Esophagus muscularis mucosa (tissue), 4 donors: ENCODE results near the gene SUPT3H. TPM values are rescaled to one million over a fixed set of nuclear protein-coding genes. Genes with fewer than 3 reads are reported as not detected.

Experiments used
- DNase-seq: peaks from one replicate; pipeline ENCODE4 v3.0.0-alpha.2; 2017; ENCODE audit errors: extremely low spot score
- H3K27ac ChIP-seq, 4 donors: fragments of 200-600 bp; sonication (generic); replicated peaks in 1 of 4; 1 replicate in 3 of 4; 2 replicates in 1 of 4; pipeline ENCODE4 v1.5.1; 2016 to 2019; ENCODE audit warnings: mild to moderate bottlenecking in 1 of 4
- H3K27me3 ChIP-seq, 4 donors: fragments of 200-600 bp; sonication (generic); one replicate each; pipeline versions ENCODE4 v1.5.1 to v1.6.0; 2016 to 2019
- H3K36me3 ChIP-seq, 4 donors: fragments of 200-600 bp; sonication (generic); one replicate each; pipeline ENCODE4 v1.5.1; 2016 to 2019
- H3K4me1 ChIP-seq, 4 donors: fragments of 200-600 bp; sonication (generic); one replicate each; pipeline ENCODE4 v1.5.1; 2016 to 2019
- H3K4me3 ChIP-seq, 4 donors: fragments of 200-600 bp; sonication (generic); 1 replicate in 2 of 4; 2 replicates in 2 of 4; pipeline ENCODE4 v1.5.1; 2016 to 2019; ENCODE audit warnings: mild to moderate bottlenecking in 4 of 4, moderate library complexity in 1 of 4
- H3K9me3 ChIP-seq, 4 donors: fragments of 200-600 bp; sonication (generic); 1 replicate in 3 of 4; 2 replicates in 1 of 4; pipeline ENCODE4 v1.5.1; 2016 to 2019
- CTCF ChIP-seq, 3 experiments: fragments of 200-600 bp in 2 of 3; fragments of 450-650 bp in 1 of 3; sonication (generic) in 2 of 3; IDR thresholded peaks; one replicate each; pipeline ENCODE4 v1.5.1; 2017 to 2019; ENCODE audit warnings: antibody characterized with exemption in 3 of 3, mild to moderate bottlenecking in 2 of 3, moderate library complexity in 1 of 3
- EP300 ChIP-seq: sonication (generic); formaldehyde crosslinking; IDR thresholded peaks from one replicate; pipeline ENCODE4 v1.6.1; 2017; ENCODE audit warnings: antibody characterized with exemption
- POLR2A ChIP-seq: fragments of 450-650 bp; IDR thresholded peaks from one replicate; pipeline ENCODE4 v1.6.1; 2017; ENCODE audit warnings: antibody characterized with exemption, moderate library complexity, mild to moderate bottlenecking, low read depth
- POLR2AphosphoS5 ChIP-seq, 2 donors: sonication (generic); formaldehyde crosslinking; IDR thresholded peaks; one replicate each; pipeline ENCODE4 v1.6.1; 2017; ENCODE audit warnings: antibody characterized with exemption in 2 of 2
- WGBS: methylation state at CpG from one replicate; pipeline ENCODE4 v1.1.5; 2018; 5-methylcytosine and 5-hydroxymethylcytosine counted together
- intact Hi-C: fragments of 100-400 bp; cut with DNase I; formaldehyde crosslinking; loops from one replicate; pipeline ENCODE4 v1.15.1; 2023
- total RNA-seq, 4 donors: library from RNA; depleted of rRNA; stranded (reverse); fragments of >200 nt; gene quantifications; one replicate each; pipeline versions ENCODE4 v1.1.0 to v1.2.1, GENCODE V29; 2016

SUPT3H gene
- total RNA-seq, 4 donors from 2014 or later = 5.1 to 13.3 (median 9.9) TPM

GRCh38 chr6:45222380-45222779 lies 155.4 kb downstream of the SUPT3H start:
- no peaks in the 10 kb centered on the region for H3K4me1 ChIP-seq
- intact Hi-C loops = no loop called here
- DNase-seq = no peak
- no peak for TF ChIP-seq POLR2A
- TF ChIP-seq POLR2AphosphoS5 (IDR thresholded peaks at IDR 0.05) = no peak
- no peak for TF ChIP-seq EP300
- TF ChIP-seq CTCF (IDR thresholded peaks at IDR 0.05) = no peak
- no peak overlapping the region for H3K27ac ChIP-seq
- H3K27me3 ChIP-seq = no peaks in the 10 kb centered on the region
- no peaks in the 10 kb centered on the region for H3K36me3 ChIP-seq
- 86% methylated on average over 1 of the region's 1 CpG for WGBS
- no peak overlapping the region for H3K4me3 ChIP-seq
- H3K9me3 ChIP-seq = no peaks in the 10 kb centered on the region

- DNase-seq = no peak
- H3K36me3 ChIP-seq = no peaks in the 10 kb centered on the region
- 100% methylated on average over 1 of the region's 1 CpG for WGBS
- no peaks in the 10 kb centered on the region for H3K27me3 ChIP-seq
- H3K4me3 ChIP-seq = no peak overlapping the region
- H3K9me3 ChIP-seq = peaks cover 2 to 16% (median 11%) of the 10 kb centered on the region in 4 donors
- no peaks in the 10 kb centered on the region for H3K4me1 ChIP-seq
- intact Hi-C loops = no loop called here
- H3K27ac ChIP-seq = no peak overlapping the region
- no peak for TF ChIP-seq EP300
- TF ChIP-seq POLR2A = no peak
- no peak for TF ChIP-seq CTCF (IDR thresholded peaks at IDR 0.05)
- TF ChIP-seq POLR2AphosphoS5 (IDR thresholded peaks at IDR 0.05) = no peak
Observed at GRCh38 chr6:45215759-45216158, 162.0 kb downstream of the SUPT3H start.

GRCh38 chr6:45212976-45213375 lies 164.8 kb downstream of the SUPT3H start:
- H3K27ac ChIP-seq = no peak overlapping the region
- DNase-seq = no peak
- intact Hi-C loops = no loop called here

GRCh38 chr6:45209762-45210161 lies 168.0 kb downstream of the SUPT3H start:
- WGBS = 96% methylated on average over 2 of the region's 2 CpGs
- Histone ChIP-seq H3K9me3 (peaks cover 0 to 21% (median 9%) of the 10 kb centered on the region in 4 donors), H3K4me1 (no peaks in the 10 kb centered on the region), H3K36me3 (no peaks in the 10 kb centered on the region), H3K27me3 (no peaks in the 10 kb centered on the region), H3K4me3 (no peak overlapping the region), H3K27ac (no peak overlapping the region)
- no peak for DNase-seq
- intact Hi-C loops = no loop called here
- TF ChIP-seq EP300 (no peak), POLR2AphosphoS5 (IDR thresholded peaks at IDR 0.05) (no peak), CTCF (IDR thresholded peaks at IDR 0.05) (no peak), POLR2A (no peak)

More at GRCh38 chr6:45212976-45213375, 164.8 kb downstream of the SUPT3H start:
- Histone ChIP-seq H3K36me3 (no peaks in the 10 kb centered on the region), H3K27me3 (no peaks in the 10 kb centered on the region), H3K4me3 (no peak overlapping the region), H3K9me3 (peaks cover 2 to 33% (median 19%) of the 10 kb centered on the region in 4 donors), H3K4me1 (no peaks in the 10 kb centered on the region)
- 68% methylated on average over 3 of the region's 3 CpGs for WGBS
- TF ChIP-seq CTCF (IDR thresholded peaks at IDR 0.05) (no peak), EP300 (no peak), POLR2AphosphoS5 (IDR thresholded peaks at IDR 0.05) (no peak), POLR2A (no peak)
